ENCODE data around the gene ATG4B.

DNA sequence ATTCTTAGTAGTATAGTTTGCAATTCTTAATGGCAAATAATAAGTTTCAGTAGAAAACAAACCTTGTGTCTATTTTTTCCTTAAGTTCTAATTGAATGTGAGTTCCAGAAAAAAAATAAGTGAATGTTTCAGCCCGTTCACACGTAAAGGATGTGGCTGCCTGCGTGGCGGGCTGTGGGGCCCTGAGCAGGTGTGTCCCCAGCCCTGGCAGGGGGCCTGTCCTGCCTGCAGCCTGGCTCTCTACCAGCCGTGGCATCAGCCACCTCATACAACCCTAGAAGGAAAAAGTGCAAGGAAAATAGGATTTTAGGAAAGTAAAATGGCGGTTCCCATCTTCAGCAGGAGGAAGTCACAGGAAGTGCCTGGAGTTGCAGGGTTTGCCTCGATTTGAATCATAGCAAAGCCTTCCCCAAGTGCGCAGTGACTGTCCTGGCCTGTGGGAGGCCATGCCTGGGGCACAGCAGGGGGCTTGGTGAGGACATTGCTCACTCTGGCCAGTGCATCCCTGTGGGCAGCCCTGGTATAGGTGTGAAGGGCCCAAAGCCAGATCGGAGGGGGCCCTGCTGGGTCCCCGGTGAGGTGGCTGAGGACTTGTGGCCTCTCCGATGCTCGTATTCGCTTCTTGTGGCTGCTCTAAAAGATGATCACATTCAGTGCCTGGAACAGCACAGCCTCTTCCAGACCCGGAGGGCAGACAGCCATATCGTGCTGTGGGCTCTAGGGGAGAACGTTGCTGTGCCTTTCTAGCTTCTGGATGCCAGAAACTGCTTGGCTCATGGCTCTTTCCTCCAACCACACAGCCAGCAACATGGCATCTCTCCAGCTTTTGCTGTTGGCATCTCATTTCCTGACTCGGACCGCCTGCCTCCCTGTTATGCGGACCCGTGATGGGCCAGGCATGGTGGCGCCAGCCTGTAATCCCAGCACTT, 36.6 kb downstream of the ATG4B start:
- TF ChIP-seq, protein P1, sequence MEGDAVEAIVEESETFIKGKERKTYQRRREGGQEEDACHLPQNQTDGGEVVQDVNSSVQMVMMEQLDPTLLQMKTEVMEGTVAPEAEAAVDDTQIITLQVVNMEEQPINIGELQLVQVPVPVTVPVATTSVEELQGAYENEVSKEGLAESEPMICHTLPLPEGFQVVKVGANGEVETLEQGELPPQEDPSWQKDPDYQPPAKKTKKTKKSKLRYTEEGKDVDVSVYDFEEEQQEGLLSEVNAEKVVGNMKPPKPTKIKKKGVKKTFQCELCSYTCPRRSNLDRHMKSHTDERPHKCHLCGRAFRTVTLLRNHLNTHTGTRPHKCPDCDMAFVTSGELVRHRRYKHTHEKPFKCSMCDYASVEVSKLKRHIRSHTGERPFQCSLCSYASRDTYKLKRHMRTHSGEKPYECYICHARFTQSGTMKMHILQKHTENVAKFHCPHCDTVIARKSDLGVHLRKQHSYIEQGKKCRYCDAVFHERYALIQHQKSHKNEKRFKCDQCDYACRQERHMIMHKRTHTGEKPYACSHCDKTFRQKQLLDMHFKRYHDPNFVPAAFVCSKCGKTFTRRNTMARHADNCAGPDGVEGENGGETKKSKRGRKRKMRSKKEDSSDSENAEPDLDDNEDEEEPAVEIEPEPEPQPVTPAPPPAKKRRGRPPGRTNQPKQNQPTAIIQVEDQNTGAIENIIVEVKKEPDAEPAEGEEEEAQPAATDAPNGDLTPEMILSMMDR (IDR thresholded peaks at IDR 0.05; ENCODE audit: insufficient read depth, low read depth, low read length) = no peak
- no peak for TF ChIP-seq EZH2 (IDR thresholded peaks at IDR 0.05; ENCODE audit: insufficient read depth, low read length)
